B cell (primary cell): ENCODE results near the gene MICU2. TPM values are rescaled to one million over a fixed set of nuclear protein-coding genes. Genes with fewer than 3 reads are reported as not detected.

ENCODE experiments used
- ATAC-seq: fragments of 200-7000 bp; cut with Tn5 transposase; one replicate; pipeline ENCODE4 v1.10.0; 2021; ENCODE audit warnings: low read depth, mild to moderate bottlenecking, moderate number of reproducible peaks, moderate library complexity
- CTCF ChIA-PET: fragments of 350-600 bp; sonication (Branson Sonifier 250); formaldehyde crosslinking; loops from one replicate; lab custom pipeline; 2021; ENCODE audit warnings: antibody characterized with exemption, inconsistent platforms; lab: Charles Lee
- POLR2A ChIA-PET: fragments of 350-600 bp; sonication (Branson Sonifier 250); formaldehyde crosslinking; loops from one replicate; lab custom pipeline; 2021; ENCODE audit warnings: antibody characterized with exemption; lab: Charles Lee
- DNase-seq: peaks from one replicate; pipeline ENCODE4 v3.0.0; 2013
- H2AFZ ChIP-seq: 2 replicates; pipeline ENCODE4 v1.6.1; 2012; ENCODE audit warnings: mild to moderate bottlenecking, low read depth, low read length; ENCODE audit not compliant: insufficient read depth, poor library complexity, severe bottlenecking
- H3K27ac ChIP-seq, 2 donors: 1 replicate in 1 of 2; 2 replicates in 1 of 2; pipeline ENCODE4 v1.5.1; 2012 to 2013; ENCODE audit warnings: low read length in 2 of 2, mild to moderate bottlenecking in 2 of 2, moderate library complexity in 1 of 2
- H3K27me3 ChIP-seq, 4 experiments: fragments of 200-600 bp in 1 of 4; sonication (generic) in 1 of 4; replicated peaks in 1 of 4; 1 replicate in 2 of 4; 2 replicates in 2 of 4; pipeline versions ENCODE4 v1.6.1 to v1.7.0; 2013 to 2016; ENCODE audit warnings: low read length in 3 of 4, mild to moderate bottlenecking in 2 of 4, mixed read lengths in 1 of 4, moderate library complexity in 1 of 4; ENCODE audit not compliant: insufficient read depth in 4 of 4, control insufficient read depth in 3 of 4; ENCODE audit errors: control extremely low read depth in 1 of 4
- H3K36me3 ChIP-seq, 2 experiments: replicated peaks in 1 of 2; 1 replicate in 1 of 2; 2 replicates in 1 of 2; pipeline versions ENCODE4 v1.6.1 to v1.7.1; 2013; ENCODE audit warnings: low read length in 1 of 2; ENCODE audit not compliant: insufficient read depth in 2 of 2, control insufficient read depth in 1 of 2; ENCODE audit errors: control extremely low read depth in 1 of 2, extremely low read depth in 1 of 2
- H3K4me1 ChIP-seq, 2 donors: fragments of 200-600 bp in 1 of 2; sonication (generic) in 1 of 2; 1 replicate in 1 of 2; 2 replicates in 1 of 2; pipeline versions ENCODE4 v1.5.1 to v1.6.1; 2013 to 2017; ENCODE audit warnings: low read length in 2 of 2; ENCODE audit not compliant: control insufficient read depth in 2 of 2, insufficient read depth in 2 of 2
- H3K4me2 ChIP-seq: replicated peaks from 2 replicates; pipeline ENCODE3; 2012; ENCODE audit warnings: mild to moderate bottlenecking, low read depth, low read length; ENCODE audit not compliant: poor library complexity, severe bottlenecking
- H3K4me3 ChIP-seq, 5 experiments: fragments of 200-600 bp in 1 of 5; sonication (generic) in 1 of 5; 1 replicate in 3 of 5; 2 replicates in 2 of 5; pipeline versions ENCODE4 v1.5.1 to v1.7.0; 2011 to 2016; ENCODE audit warnings: low read length in 4 of 5, mild to moderate bottlenecking in 4 of 5, low read depth in 2 of 5, control low read depth in 1 of 5, moderate library complexity in 1 of 5; ENCODE audit not compliant: insufficient read depth in 1 of 5; ENCODE audit errors: control extremely low read depth in 1 of 5, extremely low read depth in 1 of 5
- H3K79me2 ChIP-seq: fragments of 200-600 bp; sonication (generic); one replicate; pipeline ENCODE4 v1.6.0; 2016; ENCODE audit warnings: low read length; ENCODE audit not compliant: control insufficient read depth, insufficient read depth
- H3K9ac ChIP-seq: fragments of 200-600 bp; sonication (generic); 2 replicates; pipeline ENCODE4 v1.6.1; 2017; ENCODE audit warnings: mild to moderate bottlenecking, low read length, moderate library complexity
- H3K9me3 ChIP-seq, 3 donors: one replicate each; pipeline versions ENCODE4 v1.6.1 to v1.7.1; 2013; ENCODE audit warnings: low read length in 2 of 3; ENCODE audit not compliant: control insufficient read depth in 2 of 3, insufficient read depth in 1 of 3; ENCODE audit errors: control extremely low read depth in 1 of 3
- H4K20me1 ChIP-seq: 2 replicates; pipeline ENCODE4 v1.6.0; 2012; ENCODE audit warnings: mild to moderate bottlenecking, low read length; ENCODE audit not compliant: insufficient read depth, control insufficient read depth, poor library complexity, severe bottlenecking
- H3K27ac Mint-ChIP-seq: one replicate; pipeline ENCODE4 v1.8.0; 2021; ENCODE audit warnings: mixed read lengths
- H3K27me3 Mint-ChIP-seq: one replicate; pipeline ENCODE4 v1.8.0; 2021; ENCODE audit warnings: mixed read lengths
- H3K4me1 Mint-ChIP-seq: one replicate; pipeline ENCODE4 v1.8.0; 2021; ENCODE audit warnings: mixed read lengths
- H3K4me3 Mint-ChIP-seq: one replicate; pipeline ENCODE4 v1.8.0; 2021; ENCODE audit warnings: mixed read lengths
- H3K9me3 Mint-ChIP-seq: one replicate; pipeline ENCODE4 v1.8.0; 2022; ENCODE audit warnings: mixed read lengths; ENCODE audit not compliant: insufficient read depth
- EZH2 ChIP-seq: IDR thresholded peaks from 2 replicates; pipeline ENCODE4 v1.6.1; 2012; ENCODE audit warnings: borderline replicate concordance, low read depth, mild to moderate bottlenecking, moderate library complexity, low read length; ENCODE audit not compliant: insufficient read depth, poor library complexity, severe bottlenecking
- WGBS: methylation state at CpG from one replicate; pipeline ENCODE4 v1.1.5; 2013; ENCODE audit warnings: missing lambda C conversion rate; ENCODE audit not compliant: insufficient coverage; 5-methylcytosine and 5-hydroxymethylcytosine counted together
- intact Hi-C: fragments of 100-400 bp; cut with micrococcal nuclease; formaldehyde crosslinking; loops from one replicate; pipeline ENCODE4 v1.10.0; 2022
- polyA plus RNA-seq: library from polyadenylated mRNA; depleted of rRNA; stranded (reverse); fragments of >200 nt; gene quantifications from 2 replicates; pipeline ENCODE4 v1.2.3, GENCODE V29; 2012
- total RNA-seq, 2 donors: library from RNA; stranded (reverse); fragments of 120-200 nt in 1 of 2; gene quantifications; 1 replicate in 1 of 2; 2 replicates in 1 of 2; pipeline versions ENCODE4 v1.2.3 to v1.2.4, GENCODE V29; 2013 to 2022
- TF ChIP-seq, protein P1 (sequence below): fragments of 200-600 bp; IDR thresholded peaks from one replicate; pipeline ENCODE4 v1.8.0; 2022; ENCODE audit warnings: antibody characterized with exemption, mild to moderate bottlenecking

Gene MICU2
- total and polyA plus RNA-seq, 2 donors (not counting 1 experiment from before 2014, with no cell fraction given) = 52.2 to 56.7 TPM

DNA sequence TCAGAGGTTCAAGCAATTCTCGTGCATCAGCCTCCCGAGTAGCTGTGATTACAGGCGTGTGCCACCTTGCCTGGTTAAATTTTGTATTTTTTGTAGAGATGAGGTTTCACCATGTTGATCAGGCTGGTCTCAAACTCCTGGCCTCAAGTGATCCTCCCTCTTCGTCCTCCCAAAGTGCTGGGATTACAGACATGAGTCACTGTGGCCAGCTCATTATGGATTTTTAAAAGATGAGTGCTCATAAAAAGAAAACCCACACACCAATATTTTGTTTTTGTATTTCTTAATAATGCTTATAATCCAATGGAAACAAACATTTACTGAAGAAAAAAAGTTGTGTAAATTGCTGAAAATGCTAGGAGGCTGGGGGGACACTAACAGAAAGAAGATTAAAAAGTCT is 5.0 kb upstream of the MICU2 start:
- POLR2A ChIA-PET = no interaction called here
- intact Hi-C loops = loop anchor here (10.0 kb wide), 3 partner anchors 704 to 1414 kb away; partner anchors contain the start of genes GJB2, IL17D and XPO4
- H3K27me3 Mint-ChIP-seq = peaks cover 45% of the 10 kb centered on the region
- no peak for DNase-seq
- peaks cover 8% of the 10 kb centered on the region for H3K4me1 Mint-ChIP-seq
- H3K9ac ChIP-seq = no peak overlapping the region
- H3K79me2 ChIP-seq = no peaks in the 10 kb centered on the region
- ATAC-seq = no peak
- WGBS = 100% methylated on average over 3 of the region's 4 CpGs
- H3K4me3 ChIP-seq = no peak overlapping the region
- TF ChIP-seq, protein P1, sequence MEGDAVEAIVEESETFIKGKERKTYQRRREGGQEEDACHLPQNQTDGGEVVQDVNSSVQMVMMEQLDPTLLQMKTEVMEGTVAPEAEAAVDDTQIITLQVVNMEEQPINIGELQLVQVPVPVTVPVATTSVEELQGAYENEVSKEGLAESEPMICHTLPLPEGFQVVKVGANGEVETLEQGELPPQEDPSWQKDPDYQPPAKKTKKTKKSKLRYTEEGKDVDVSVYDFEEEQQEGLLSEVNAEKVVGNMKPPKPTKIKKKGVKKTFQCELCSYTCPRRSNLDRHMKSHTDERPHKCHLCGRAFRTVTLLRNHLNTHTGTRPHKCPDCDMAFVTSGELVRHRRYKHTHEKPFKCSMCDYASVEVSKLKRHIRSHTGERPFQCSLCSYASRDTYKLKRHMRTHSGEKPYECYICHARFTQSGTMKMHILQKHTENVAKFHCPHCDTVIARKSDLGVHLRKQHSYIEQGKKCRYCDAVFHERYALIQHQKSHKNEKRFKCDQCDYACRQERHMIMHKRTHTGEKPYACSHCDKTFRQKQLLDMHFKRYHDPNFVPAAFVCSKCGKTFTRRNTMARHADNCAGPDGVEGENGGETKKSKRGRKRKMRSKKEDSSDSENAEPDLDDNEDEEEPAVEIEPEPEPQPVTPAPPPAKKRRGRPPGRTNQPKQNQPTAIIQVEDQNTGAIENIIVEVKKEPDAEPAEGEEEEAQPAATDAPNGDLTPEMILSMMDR = no peak
- TF ChIP-seq EZH2 = no peak
- H3K27ac ChIP-seq = no peak overlapping the region
- H4K20me1 ChIP-seq = no peaks in the 10 kb centered on the region
- H3K4me1 ChIP-seq = peaks cover 6 to 9% of the 10 kb centered on the region in 2 donors
- H3K27me3 ChIP-seq = peaks cover 2 to 12% (median 7%) of the 10 kb centered on the region in 4 experiments
- no peak overlapping the region for H3K27ac Mint-ChIP-seq
- H2AFZ ChIP-seq = no peak overlapping the region
- H3K4me2 ChIP-seq = no peak overlapping the region
- no peak overlapping the region for H3K4me3 Mint-ChIP-seq
- H3K36me3 ChIP-seq = no peaks in the 10 kb centered on the region
- H3K9me3 Mint-ChIP-seq = no peaks in the 10 kb centered on the region
- CTCF ChIA-PET = no interaction called here
- H3K9me3 ChIP-seq = peaks cover 0 to 15% (median 1%) of the 10 kb centered on the region in 3 donors

DNA sequence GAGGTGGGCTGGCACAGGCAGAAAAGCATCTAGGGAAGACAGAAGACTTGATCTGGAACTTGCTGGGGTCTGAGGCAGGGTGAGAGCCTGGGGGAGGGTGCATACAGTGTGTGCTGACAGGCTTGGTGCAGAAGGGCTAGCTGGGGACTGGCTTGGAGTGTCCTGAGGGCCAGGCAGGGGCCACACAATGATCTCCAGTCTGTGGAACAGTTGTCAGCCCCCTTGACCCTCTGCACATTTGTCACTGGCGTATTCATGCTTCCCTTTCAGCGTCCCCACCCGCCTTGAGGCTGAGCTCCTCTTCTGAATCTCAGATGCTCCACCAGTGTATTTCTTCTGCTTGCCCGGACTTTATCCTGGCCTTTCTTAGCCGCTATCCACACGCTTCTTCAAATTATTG is 2.8 kb upstream of the MICU2 start:
- peaks cover 8% of the 10 kb centered on the region for H4K20me1 ChIP-seq
- H2AFZ ChIP-seq = no peak overlapping the region
- ChIA-PET POLR2A (no interaction called here), CTCF (interaction anchor here (2.1 kb wide), 1 partner anchor 31 kb away, joined by 9 read pairs; no protein-coding TSS in a partner anchor)
- Mint-ChIP-seq H3K9me3 (no peaks in the 10 kb centered on the region), H3K4me1 (peaks cover 15% of the 10 kb centered on the region), H3K27me3 (peaks cover 33% of the 10 kb centered on the region), H3K4me3 (no peak overlapping the region), H3K27ac (no peak overlapping the region)
- intact Hi-C loops = loop anchor here (10.0 kb wide), 3 partner anchors 702 to 1412 kb away; partner anchors contain the start of genes GJB2, IL17D and XPO4
- H3K79me2 ChIP-seq = peaks cover 18% of the 10 kb centered on the region
- peaks cover 8 to 15% of the 10 kb centered on the region in 2 donors for H3K4me1 ChIP-seq
- H3K9me3 ChIP-seq = peaks cover 0 to 15% (median 1%) of the 10 kb centered on the region in 3 donors
- TF ChIP-seq EZH2 = no peak
- TF ChIP-seq, protein P1 = no peak
- H3K4me2 ChIP-seq = no peak overlapping the region
- no peak overlapping the region for H3K4me3 ChIP-seq
- no peak overlapping the region for H3K27ac ChIP-seq
- H3K27me3 ChIP-seq = peaks cover 2 to 12% (median 7%) of the 10 kb centered on the region in 4 experiments
- H3K9ac ChIP-seq = no peak overlapping the region
- DNase-seq = no peak
- ATAC-seq = no peak
- no peaks in the 10 kb centered on the region for H3K36me3 ChIP-seq
- 77% methylated on average over 4 of the region's 6 CpGs for WGBS
